Measurements from ENCODE around the gene MUC22. TPM values are rescaled to one million over a fixed set of nuclear protein-coding genes. Genes with fewer than 3 reads are reported as not detected.

The MUC22 gene
- total RNA-seq, 4 donors from 2014 or later = not detected

GRCh38 chr6:31035862-31036497, 25.7 kb downstream of the MUC22 start:
- Histone ChIP-seq H3K4me1 (no peaks in the 10 kb centered on the region), H3K36me3 (no peaks in the 10 kb centered on the region), H3K9me3 (no peaks in the 10 kb centered on the region), H3K27me3 (no peaks in the 10 kb centered on the region), H3K4me3 (no peak overlapping the region), H3K27ac (no peak overlapping the region)
- no peak for DNase-seq
- no peak for TF ChIP-seq CTCF (IDR thresholded peaks at IDR 0.05)
- TF ChIP-seq POLR2A (IDR thresholded peaks at IDR 0.05) = no peak

GRCh38 chr6:31037169-31037568, 26.9 kb downstream of the MUC22 start:
- H3K4me3 ChIP-seq = no peak overlapping the region
- no peaks in the 10 kb centered on the region for H3K9me3 ChIP-seq
- no peak for TF ChIP-seq CTCF (IDR thresholded peaks at IDR 0.05)
- TF ChIP-seq POLR2A (IDR thresholded peaks at IDR 0.05) = no peak
- no peak for DNase-seq
- no peaks in the 10 kb centered on the region for H3K36me3 ChIP-seq
- H3K4me1 ChIP-seq = no peaks in the 10 kb centered on the region
- H3K27me3 ChIP-seq = no peaks in the 10 kb centered on the region
- H3K27ac ChIP-seq = no peak overlapping the region

- TF ChIP-seq POLR2A (IDR thresholded peaks at IDR 0.05) = no peak
- TF ChIP-seq CTCF (IDR thresholded peaks at IDR 0.05) = no peak
- H3K4me3 ChIP-seq = no peak overlapping the region
- no peaks in the 10 kb centered on the region for H3K27me3 ChIP-seq
- no peak overlapping the region for H3K27ac ChIP-seq
- H3K36me3 ChIP-seq = no peaks in the 10 kb centered on the region
- no peak for DNase-seq
- no peaks in the 10 kb centered on the region for H3K9me3 ChIP-seq
- H3K4me1 ChIP-seq = no peaks in the 10 kb centered on the region
Measured at GRCh38 chr6:31037682-31038081, 27.4 kb downstream of the MUC22 start.

- no peaks in the 10 kb centered on the region for H3K27me3 ChIP-seq
- no peaks in the 10 kb centered on the region for H3K4me1 ChIP-seq
- no peak overlapping the region for H3K4me3 ChIP-seq
- TF ChIP-seq POLR2A (IDR thresholded peaks at IDR 0.05) (no peak), CTCF (IDR thresholded peaks at IDR 0.05) (no peak)
- no peaks in the 10 kb centered on the region for H3K9me3 ChIP-seq
- no peak overlapping the region for H3K27ac ChIP-seq
- DNase-seq = no peak
- H3K36me3 ChIP-seq = no peaks in the 10 kb centered on the region
Measured at GRCh38 chr6:31038559-31038958, 28.3 kb downstream of the MUC22 start.

GRCh38 chr6:31040801-31041200, 30.5 kb downstream of the MUC22 start:
- Histone ChIP-seq H3K27me3 (no peaks in the 10 kb centered on the region), H3K4me3 (no peak overlapping the region), H3K4me1 (no peaks in the 10 kb centered on the region), H3K36me3 (no peaks in the 10 kb centered on the region), H3K27ac (no peak overlapping the region), H3K9me3 (no peaks in the 10 kb centered on the region)
- TF ChIP-seq CTCF (IDR thresholded peaks at IDR 0.05) (no peak), POLR2A (IDR thresholded peaks at IDR 0.05) (no peak)
- no peak for DNase-seq

Measured in Peyer's patch (tissue), 4 donors.